Uterus (tissue), 2 donors: Measurements from ENCODE around the gene CCDC141.

Source experiments
- POLR2A ChIP-seq, 2 donors: fragments of 450-650 bp; IDR thresholded peaks; one replicate each; pipeline ENCODE4 v1.6.1; 2016; ENCODE audit warnings: antibody characterized with exemption in 2 of 2, mild to moderate bottlenecking in 1 of 2, moderate library complexity in 1 of 2
- TF ChIP-seq, protein P1 (sequence below), 4 experiments: fragments of 200-600 bp in 2 of 4; fragments of 450-650 bp in 2 of 4; sonication (generic) in 2 of 4; IDR thresholded peaks; one replicate each; pipeline ENCODE4 v1.5.1; 2016 to 2019; ENCODE audit warnings: antibody characterized with exemption in 4 of 4, mild to moderate bottlenecking in 2 of 4, moderate library complexity in 1 of 4

DNA sequence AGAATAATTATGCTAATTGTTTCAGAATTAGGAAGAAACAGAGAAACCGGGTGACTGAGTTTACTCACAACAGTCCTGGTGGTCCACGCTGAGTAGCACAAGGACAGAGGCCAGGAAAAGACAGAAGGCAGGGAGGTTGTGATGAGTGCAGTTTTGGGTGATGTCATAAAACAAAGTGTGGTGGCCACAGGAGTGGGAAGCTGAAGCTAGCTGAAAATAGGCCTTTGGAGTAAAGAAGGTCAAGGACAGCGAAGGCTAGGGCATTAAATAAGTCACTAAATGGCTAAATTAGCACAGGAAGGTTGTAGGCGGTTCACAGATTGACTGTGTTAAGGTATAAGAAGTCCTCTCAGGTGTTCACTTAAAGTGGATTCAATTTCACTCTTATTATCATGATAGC lies 121.9 kb downstream of the CCDC141 start:
- TF ChIP-seq, protein P1, sequence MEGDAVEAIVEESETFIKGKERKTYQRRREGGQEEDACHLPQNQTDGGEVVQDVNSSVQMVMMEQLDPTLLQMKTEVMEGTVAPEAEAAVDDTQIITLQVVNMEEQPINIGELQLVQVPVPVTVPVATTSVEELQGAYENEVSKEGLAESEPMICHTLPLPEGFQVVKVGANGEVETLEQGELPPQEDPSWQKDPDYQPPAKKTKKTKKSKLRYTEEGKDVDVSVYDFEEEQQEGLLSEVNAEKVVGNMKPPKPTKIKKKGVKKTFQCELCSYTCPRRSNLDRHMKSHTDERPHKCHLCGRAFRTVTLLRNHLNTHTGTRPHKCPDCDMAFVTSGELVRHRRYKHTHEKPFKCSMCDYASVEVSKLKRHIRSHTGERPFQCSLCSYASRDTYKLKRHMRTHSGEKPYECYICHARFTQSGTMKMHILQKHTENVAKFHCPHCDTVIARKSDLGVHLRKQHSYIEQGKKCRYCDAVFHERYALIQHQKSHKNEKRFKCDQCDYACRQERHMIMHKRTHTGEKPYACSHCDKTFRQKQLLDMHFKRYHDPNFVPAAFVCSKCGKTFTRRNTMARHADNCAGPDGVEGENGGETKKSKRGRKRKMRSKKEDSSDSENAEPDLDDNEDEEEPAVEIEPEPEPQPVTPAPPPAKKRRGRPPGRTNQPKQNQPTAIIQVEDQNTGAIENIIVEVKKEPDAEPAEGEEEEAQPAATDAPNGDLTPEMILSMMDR (IDR thresholded peaks at IDR 0.05), result no peak
- no peak for TF ChIP-seq POLR2A (IDR thresholded peaks at IDR 0.05)
